ENCODE data around the gene NPC1.
"Not testable (repeated sequence)": the region's sequence is repeated elsewhere in the genome, so short reads cannot be mapped to it uniquely, and the experiment has no call there.

NPC1 gene

DNA sequence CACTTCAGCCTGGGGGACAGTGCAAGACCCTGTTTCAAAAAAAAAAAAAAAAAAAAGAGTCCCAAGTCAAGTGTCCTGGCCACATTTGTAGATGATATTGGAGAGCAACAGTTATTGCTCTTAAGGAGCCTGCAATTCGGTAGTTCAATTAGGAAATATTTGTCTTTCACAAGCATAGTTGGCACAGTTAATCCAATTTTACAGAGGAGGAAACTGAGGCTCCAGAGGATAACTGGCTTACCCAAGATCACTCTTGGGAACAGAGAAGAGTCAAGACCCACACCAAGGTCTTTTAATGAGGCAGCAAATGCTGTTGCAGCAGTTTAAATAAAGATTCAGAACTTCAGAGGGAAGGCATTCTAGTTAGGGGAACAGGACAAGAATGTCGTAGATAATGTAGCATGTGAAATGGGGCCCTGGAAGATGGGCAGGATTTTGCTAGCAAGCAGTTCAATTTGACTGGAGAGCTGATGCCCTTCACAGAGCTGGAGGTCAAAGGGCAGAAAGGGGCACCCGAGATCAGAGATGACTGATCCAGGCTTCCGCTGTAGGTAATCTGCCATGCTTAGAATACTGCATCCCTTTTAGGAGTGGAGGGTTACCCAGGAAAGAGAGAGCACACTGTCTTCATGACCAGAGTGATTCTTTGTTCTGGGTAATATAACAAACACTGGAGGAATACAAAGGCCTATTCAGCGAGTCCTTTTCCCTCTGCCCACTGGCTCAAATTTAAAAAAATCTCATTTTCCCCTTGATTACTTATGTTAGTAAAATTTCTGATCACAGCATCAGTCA, 3.0 kb downstream of the NPC1 start:
- TF ChIP-seq, protein P1, sequence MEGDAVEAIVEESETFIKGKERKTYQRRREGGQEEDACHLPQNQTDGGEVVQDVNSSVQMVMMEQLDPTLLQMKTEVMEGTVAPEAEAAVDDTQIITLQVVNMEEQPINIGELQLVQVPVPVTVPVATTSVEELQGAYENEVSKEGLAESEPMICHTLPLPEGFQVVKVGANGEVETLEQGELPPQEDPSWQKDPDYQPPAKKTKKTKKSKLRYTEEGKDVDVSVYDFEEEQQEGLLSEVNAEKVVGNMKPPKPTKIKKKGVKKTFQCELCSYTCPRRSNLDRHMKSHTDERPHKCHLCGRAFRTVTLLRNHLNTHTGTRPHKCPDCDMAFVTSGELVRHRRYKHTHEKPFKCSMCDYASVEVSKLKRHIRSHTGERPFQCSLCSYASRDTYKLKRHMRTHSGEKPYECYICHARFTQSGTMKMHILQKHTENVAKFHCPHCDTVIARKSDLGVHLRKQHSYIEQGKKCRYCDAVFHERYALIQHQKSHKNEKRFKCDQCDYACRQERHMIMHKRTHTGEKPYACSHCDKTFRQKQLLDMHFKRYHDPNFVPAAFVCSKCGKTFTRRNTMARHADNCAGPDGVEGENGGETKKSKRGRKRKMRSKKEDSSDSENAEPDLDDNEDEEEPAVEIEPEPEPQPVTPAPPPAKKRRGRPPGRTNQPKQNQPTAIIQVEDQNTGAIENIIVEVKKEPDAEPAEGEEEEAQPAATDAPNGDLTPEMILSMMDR (IDR thresholded peaks at IDR 0.05; ENCODE audit: low read depth, low read length), result no peak
- H3K4me3 ChIP-seq (ENCODE audit: low read depth, low read length), result no peak overlapping the region

GRCh38 chr18:23580677-23581367, 5.5 kb downstream of the NPC1 start:
- TF ChIP-seq, protein P1 (IDR thresholded peaks at IDR 0.05; ENCODE audit: low read depth, low read length), result no peak

DNA sequence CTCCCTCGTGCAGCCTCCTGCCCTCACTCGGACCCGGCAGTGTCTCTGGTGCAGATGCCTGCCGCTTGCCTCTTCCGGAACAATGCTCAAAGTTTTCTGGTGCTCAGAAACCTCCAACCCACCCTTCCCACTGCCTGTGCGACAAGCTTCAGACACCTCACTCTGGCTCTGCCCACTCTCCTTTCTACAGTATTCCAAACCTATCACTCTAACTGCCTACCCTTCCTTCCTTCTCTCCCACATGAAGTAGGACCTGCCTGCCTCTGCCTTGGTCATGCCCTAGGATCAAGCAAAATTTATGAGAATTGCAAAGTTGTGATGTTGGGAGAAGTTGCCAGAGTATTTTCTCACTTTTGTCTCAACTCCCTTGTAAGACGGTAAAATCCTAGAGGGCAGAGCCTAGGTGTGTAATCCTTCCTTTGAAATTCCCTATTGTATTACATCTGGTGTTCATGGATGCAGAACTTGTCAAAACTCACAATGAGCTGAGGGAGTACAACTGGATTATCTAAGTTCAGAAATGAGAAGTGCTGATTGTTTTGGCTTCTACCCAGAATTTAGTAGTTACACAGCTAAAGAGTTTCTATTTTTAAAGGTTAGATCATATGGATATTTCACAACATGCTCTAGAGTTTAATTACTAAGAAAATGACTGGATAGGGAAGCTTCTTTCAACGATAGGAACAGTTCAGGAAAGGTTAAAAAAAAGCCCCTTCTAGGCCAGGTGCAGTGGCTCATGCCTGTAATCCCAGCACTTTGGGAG, 7.2 kb downstream of the NPC1 start:
- TF ChIP-seq, protein P1 (IDR thresholded peaks at IDR 0.05; ENCODE audit: low read depth, low read length), result no peak
- no peak overlapping the region for H3K4me3 ChIP-seq (ENCODE audit: low read depth, low read length)

More at GRCh38 chr18:23580677-23581367, 5.5 kb downstream of the NPC1 start:
- H3K4me3 ChIP-seq (ENCODE audit: low read depth, low read length), result no peak overlapping the region

- no peak overlapping the region for H3K4me3 ChIP-seq (ENCODE audit: low read depth, low read length)
- TF ChIP-seq, protein P1 (IDR thresholded peaks at IDR 0.05; ENCODE audit: low read depth, low read length), result no peak
Measured at GRCh38 chr18:23578067-23578701, 8.1 kb downstream of the NPC1 start.

DNA sequence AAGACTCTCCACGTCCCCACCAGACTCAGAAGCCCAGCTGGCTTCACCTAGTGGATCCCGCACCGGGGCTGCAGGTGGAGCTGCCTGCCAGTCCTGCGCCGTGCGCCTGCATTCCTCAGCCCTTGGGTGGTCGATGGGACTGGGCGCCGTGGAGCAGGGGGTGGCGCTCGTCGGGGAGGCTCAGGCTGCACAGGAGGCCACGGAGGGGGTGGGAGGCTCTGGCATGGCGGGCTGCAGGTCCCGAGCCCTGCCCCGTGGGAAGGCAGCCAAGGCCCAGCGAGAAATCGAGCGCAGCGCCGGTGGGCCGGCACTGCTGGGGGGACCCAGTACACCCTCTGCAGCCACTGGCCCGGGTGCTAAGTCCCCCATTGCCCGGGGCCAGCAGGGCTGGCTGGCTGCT, 8.8 kb downstream of the NPC1 start:
- not testable (repeated sequence) for H3K4me3 ChIP-seq (ENCODE audit: low read depth, low read length)

DNA sequence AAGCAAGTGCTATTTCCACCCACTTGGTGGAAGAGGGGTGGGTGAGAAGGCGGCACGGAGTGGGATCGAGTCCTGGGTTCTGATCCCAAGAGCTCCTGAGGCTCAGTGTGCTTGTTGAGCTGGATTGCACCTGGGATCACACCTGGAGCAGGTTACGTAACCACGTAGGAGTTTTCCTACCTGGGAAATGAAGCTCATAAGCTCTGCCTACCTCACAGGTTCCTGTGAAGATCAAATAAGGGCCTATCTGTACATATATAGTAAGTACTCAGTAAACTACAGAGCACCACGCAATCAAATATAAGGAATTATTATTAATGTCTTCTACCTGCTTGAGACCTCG, 11.0 kb downstream of the NPC1 start:
- TF ChIP-seq, protein P1 (IDR thresholded peaks at IDR 0.05; ENCODE audit: low read depth, low read length), result no peak

DNA sequence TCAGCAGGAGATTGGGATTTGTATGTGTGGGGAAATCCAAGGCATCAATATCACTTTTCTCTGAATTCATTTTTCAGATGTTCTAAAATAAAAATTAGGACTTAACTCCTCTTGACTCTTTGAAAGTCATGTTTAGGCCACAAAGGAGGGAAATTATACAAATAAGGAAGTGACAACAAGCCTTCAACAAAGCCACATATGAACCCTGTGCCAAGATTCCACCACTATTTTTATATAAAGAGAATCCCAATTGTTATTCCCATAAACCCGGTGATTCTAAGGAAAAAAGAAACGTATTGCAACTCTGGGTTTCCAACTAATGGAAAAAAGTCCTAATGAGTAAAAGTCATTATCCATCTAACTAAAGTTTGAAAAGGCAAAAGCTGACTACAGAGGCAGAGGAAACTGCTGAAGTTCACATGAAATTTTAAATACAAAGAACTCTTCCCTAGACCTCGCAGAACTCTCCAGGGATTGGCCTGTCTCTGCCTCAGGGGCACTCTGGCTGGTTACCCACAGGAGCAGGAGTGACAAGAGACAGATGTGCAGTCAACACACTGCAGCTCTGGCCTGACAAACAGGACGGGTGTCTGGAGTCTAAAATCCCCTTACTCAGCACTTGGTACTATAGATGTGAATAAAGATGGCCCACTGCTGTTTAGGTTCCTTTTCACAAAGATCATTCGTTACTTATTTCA, 11.5 kb downstream of the NPC1 start:
- TF ChIP-seq, protein P1 (IDR thresholded peaks at IDR 0.05; ENCODE audit: low read depth, low read length), result no peak
- no peak overlapping the region for H3K4me3 ChIP-seq (ENCODE audit: low read depth, low read length)

More for the DNA sequence above, 11.0 kb downstream of the NPC1 start:
- no peak overlapping the region for H3K4me3 ChIP-seq (ENCODE audit: low read depth, low read length)

Data from WI38 (cell line).